Measurements from ENCODE around the gene SLC25A26. TPM values are rescaled to one million over a fixed set of nuclear protein-coding genes. Genes with fewer than 3 reads are reported as not detected.

SLC25A26 gene
- 26.5 and 41.2 TPM in 2 replicates for total RNA-seq

DNA sequence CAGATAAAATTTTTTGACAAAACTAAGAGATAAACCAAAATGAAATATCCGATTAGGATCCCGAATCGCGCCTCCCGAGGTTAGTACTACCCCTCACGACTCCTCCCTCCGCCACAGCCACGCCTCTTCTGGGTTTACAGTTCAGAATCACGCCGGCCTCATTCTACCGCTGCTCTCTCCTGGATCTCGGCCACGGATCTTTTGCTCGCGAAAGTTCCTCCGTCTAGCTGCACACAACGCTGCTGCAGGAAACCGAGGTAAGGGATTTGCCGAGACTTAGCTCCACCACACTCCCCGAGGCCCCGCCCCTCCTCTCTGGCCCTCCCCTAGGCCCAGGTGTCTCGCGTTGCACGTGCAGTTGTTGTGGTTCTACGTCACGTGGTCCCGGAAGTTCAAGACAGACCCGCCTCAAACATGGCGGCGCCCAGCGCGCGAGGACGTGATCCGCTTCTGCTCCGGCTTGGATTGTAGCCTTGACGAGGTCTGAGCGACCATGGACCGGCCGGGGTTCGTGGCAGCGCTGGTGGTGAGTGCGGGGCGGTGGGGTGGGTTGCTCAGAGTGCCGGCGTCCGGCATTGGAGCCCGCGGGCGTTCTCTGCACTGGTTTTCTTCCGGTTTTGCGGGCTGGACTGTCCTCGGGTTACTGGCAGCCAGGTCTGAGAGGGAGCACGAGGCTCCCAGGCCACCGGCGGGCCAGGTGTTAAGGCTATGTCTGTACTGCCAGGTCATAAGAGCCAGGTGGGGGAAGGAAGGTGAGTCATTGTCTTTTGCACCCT lies at the start of gene SLC25A26:
Gene SLC25A26, plus strand, starts transcription at position 400 of the 776 bp plus-strand sequence. Its CDS starts 94 bp downstream, at position 494.
- H3K27me3 ChIP-seq (ENCODE audit: control insufficient read depth, insufficient read depth, low read length) = no peaks in the 10 kb centered on the region
- no peak for TF ChIP-seq CTCF (IDR thresholded peaks at IDR 0.05; ENCODE audit: insufficient read depth, low read length, poor library complexity, severe bottlenecking)

DNA sequence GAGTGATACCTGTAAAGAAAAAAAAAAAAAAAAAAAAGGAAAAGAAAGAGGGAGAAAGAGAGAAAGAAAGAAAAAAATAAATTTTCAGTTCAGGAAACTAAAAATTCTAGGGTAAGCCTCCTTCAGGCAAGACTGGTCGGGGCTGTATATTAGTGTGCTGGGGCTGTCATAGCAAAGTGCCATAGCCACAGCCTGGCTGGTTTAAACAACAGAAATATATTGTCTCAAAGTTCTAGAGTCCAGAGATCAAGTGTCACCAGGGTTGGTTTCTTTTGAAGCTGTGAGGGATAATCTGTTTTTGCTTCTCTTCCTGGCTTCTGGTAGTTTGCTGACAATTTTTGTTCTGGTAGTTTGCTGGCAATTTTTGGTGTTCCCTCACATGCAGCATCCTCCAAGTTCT lies 48.4 kb upstream of the SLC25A26 start:
- no peak for TF ChIP-seq CTCF (IDR thresholded peaks at IDR 0.05; ENCODE audit: insufficient read depth, low read length, poor library complexity, severe bottlenecking)
- no peaks in the 10 kb centered on the region for H3K27me3 ChIP-seq (ENCODE audit: control insufficient read depth, insufficient read depth, low read length)
- no peak overlapping the region for H3K4me3 ChIP-seq (ENCODE audit: low read depth, low read length)
- H3K36me3 ChIP-seq (ENCODE audit: control insufficient read depth, insufficient read depth, low read length) = no peaks in the 10 kb centered on the region
- no peak for DNase-seq (ENCODE audit: low read depth)

More for the DNA sequence above, at the start of gene SLC25A26:
- peak; percentile 89 for DNase-seq (ENCODE audit: low read depth)
- peak within 1 kb of the TSS; percentile 85 for H3K4me3 ChIP-seq (ENCODE audit: low read depth, low read length)
- H3K36me3 ChIP-seq (ENCODE audit: control insufficient read depth, insufficient read depth, low read length) = no peaks in the 10 kb centered on the region

GRCh38 chr3:66177026-66177425 lies 43.8 kb upstream of the SLC25A26 start:
- TF ChIP-seq CTCF (IDR thresholded peaks at IDR 0.05; ENCODE audit: insufficient read depth, low read length, poor library complexity, severe bottlenecking) = no peak
- H3K27me3 ChIP-seq (ENCODE audit: control insufficient read depth, insufficient read depth, low read length) = no peaks in the 10 kb centered on the region
- no peak overlapping the region for H3K4me3 ChIP-seq (ENCODE audit: low read depth, low read length)
- H3K36me3 ChIP-seq (ENCODE audit: control insufficient read depth, insufficient read depth, low read length) = no peaks in the 10 kb centered on the region
- no peak for DNase-seq (ENCODE audit: low read depth)

GRCh38 chr3:66178206-66178605 lies 42.6 kb upstream of the SLC25A26 start:
- DNase-seq (ENCODE audit: low read depth) = no peak
- Histone ChIP-seq H3K27me3 (ENCODE audit: control insufficient read depth, insufficient read depth, low read length) (no peaks in the 10 kb centered on the region), H3K36me3 (ENCODE audit: control insufficient read depth, insufficient read depth, low read length) (no peaks in the 10 kb centered on the region), H3K4me3 (ENCODE audit: low read depth, low read length) (no peak overlapping the region)
- no peak for TF ChIP-seq CTCF (IDR thresholded peaks at IDR 0.05; ENCODE audit: insufficient read depth, low read length, poor library complexity, severe bottlenecking)

DNA sequence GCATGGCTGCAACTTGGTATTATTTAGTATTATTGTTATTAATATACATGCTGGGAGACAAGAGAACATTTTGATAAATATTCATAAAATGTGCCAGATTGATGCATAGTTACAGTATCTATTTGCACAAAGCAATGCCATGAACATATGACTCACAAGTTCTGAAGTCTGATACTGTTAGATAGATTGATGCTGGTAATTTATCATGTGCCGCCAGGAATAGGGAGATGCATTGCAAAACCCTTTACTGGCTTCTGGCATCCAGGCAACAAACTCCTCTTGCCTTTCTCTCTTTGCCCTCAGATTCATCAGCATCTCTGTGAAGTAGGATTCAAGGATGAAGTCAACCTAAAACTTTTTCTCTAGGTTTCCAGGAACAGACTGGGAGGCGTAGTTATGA lies 41.0 kb upstream of the SLC25A26 start:
- Histone ChIP-seq H3K36me3 (ENCODE audit: control insufficient read depth, insufficient read depth, low read length) (no peaks in the 10 kb centered on the region), H3K27me3 (ENCODE audit: control insufficient read depth, insufficient read depth, low read length) (no peaks in the 10 kb centered on the region), H3K4me3 (ENCODE audit: low read depth, low read length) (no peak overlapping the region)
- no peak for DNase-seq (ENCODE audit: low read depth)
- no peak for TF ChIP-seq CTCF (IDR thresholded peaks at IDR 0.05; ENCODE audit: insufficient read depth, low read length, poor library complexity, severe bottlenecking)

GRCh38 chr3:66181764-66182163 lies 39.0 kb upstream of the SLC25A26 start:
- no peak for DNase-seq (ENCODE audit: low read depth)
- H3K36me3 ChIP-seq (ENCODE audit: control insufficient read depth, insufficient read depth, low read length) = no peaks in the 10 kb centered on the region
- no peak for TF ChIP-seq CTCF (IDR thresholded peaks at IDR 0.05; ENCODE audit: insufficient read depth, low read length, poor library complexity, severe bottlenecking)
- H3K4me3 ChIP-seq (ENCODE audit: low read depth, low read length) = no peak overlapping the region
- H3K27me3 ChIP-seq (ENCODE audit: control insufficient read depth, insufficient read depth, low read length) = no peaks in the 10 kb centered on the region
